ENCODE data around the gene GPR31.
"Not testable (repeated sequence)": the region's sequence is repeated elsewhere in the genome, so short reads cannot be mapped to it uniquely, and the experiment has no call there.

DNA sequence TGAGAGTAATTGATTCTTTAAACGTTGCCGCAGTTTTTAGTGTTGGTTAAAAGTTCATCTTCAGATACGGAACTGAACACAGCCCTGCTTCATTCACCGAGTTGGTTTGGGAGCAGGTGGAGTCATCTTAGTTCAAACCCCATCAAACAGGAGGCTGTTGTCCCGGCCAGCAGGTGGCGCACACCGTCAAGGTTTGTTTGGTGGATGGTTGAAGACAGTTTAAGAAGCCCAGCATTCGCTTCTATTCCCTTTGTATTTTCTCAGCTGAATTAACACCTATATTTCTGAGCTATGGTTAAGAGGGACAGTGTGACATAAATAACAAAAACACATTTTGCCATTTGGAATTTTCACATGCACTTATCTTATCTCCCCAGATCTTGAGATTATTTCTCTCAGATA, 25.1 kb upstream of the GPR31 start:
- not testable (repeated sequence) for TF ChIP-seq CTCF (IDR thresholded peaks at IDR 0.05; ENCODE audit: extremely low read depth in 1 of 2, insufficient read depth in 1 of 2, low read depth in 1 of 2, low read length in 2 of 2); POLR2A (IDR thresholded peaks at IDR 0.05; ENCODE audit: low read depth, low read length); POLR2AphosphoS5 (IDR thresholded peaks at IDR 0.05; ENCODE audit: insufficient read depth, low read depth, low read length)
- TF ChIP-seq, protein P1, sequence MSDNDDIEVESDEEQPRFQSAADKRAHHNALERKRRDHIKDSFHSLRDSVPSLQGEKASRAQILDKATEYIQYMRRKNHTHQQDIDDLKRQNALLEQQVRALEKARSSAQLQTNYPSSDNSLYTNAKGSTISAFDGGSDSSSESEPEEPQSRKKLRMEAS (IDR thresholded peaks at IDR 0.05; ENCODE audit: insufficient read depth, insufficient read length): not testable (repeated sequence)
